Measurements from ENCODE around the gene KNCN. TPM values are rescaled to one million over a fixed set of nuclear protein-coding genes. Genes with fewer than 3 reads are reported as not detected.
A peak's percentile ranks its signal among the peaks of the same experiment; 100 is the strongest.

KNCN gene
- total and polyA plus RNA-seq, 3 donors from 2014 or later = 0.43 to 4.0 (median 0.47) TPM

DNA sequence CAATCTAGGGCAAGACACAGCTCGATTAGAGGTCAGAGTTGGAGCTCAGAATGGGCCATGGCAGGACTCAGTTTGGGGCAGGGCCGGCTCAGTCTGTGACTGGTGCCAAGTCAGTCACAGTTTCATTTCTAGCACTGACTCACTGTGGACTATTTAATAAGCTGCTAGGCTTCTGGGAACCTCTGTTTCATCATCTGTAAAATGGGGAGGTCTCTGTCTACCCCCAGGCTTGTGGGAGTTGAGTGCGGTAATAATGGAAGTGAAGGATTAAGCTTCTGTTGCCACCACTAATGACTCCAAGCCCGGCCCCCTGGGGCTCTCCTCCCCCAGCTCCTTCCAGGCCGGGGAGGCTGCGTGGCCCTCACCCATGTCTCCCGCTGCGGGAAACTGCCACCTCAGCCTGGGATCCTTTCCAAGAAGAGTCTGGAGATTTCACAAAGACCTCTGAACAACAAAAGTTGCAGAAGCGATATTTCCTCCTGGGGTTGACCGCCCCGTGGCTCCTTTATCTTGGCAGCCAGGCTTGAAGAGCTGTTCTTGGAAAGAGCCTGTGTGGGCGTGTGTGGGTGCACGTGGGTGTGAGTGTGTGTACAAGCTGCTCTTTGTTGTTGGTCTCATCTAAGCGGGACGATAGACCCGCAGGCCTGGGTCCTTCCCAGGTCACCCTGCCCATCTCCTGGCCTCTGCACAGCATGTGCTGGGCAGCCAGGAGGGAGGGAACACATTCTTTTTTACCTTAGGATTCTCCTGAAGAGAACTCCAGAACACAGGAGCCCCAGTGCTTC, 29.1 kb downstream of the KNCN start:
- Histone ChIP-seq H3K9me3 (no peaks in the 10 kb centered on the region), H3K4me3 (no peak overlapping the region), H3K27me3 (no peaks in the 10 kb centered on the region), H3K4me1 (peaks cover 9% of the 10 kb centered on the region), H3K27ac (no peak overlapping the region), H3K36me3 (ENCODE audit: low read depth, missing control alignments) (no peaks in the 10 kb centered on the region)
- intact Hi-C loops (cut with DNase I; ENCODE audit: low total_unique reads) = loop anchor here (10.0 kb wide), 2 partner anchors 78 to 118 kb away; no protein-coding TSS in a partner anchor
- WGBS, 2 donors = 27 to 49% methylated on average over 16 of the region's 16 CpGs
- peak; percentile 92 for DNase-seq
- TF ChIP-seq, protein P1, sequence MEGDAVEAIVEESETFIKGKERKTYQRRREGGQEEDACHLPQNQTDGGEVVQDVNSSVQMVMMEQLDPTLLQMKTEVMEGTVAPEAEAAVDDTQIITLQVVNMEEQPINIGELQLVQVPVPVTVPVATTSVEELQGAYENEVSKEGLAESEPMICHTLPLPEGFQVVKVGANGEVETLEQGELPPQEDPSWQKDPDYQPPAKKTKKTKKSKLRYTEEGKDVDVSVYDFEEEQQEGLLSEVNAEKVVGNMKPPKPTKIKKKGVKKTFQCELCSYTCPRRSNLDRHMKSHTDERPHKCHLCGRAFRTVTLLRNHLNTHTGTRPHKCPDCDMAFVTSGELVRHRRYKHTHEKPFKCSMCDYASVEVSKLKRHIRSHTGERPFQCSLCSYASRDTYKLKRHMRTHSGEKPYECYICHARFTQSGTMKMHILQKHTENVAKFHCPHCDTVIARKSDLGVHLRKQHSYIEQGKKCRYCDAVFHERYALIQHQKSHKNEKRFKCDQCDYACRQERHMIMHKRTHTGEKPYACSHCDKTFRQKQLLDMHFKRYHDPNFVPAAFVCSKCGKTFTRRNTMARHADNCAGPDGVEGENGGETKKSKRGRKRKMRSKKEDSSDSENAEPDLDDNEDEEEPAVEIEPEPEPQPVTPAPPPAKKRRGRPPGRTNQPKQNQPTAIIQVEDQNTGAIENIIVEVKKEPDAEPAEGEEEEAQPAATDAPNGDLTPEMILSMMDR (IDR thresholded peaks at IDR 0.05) = no peak
- TF ChIP-seq POLR2A (IDR thresholded peaks at IDR 0.05) = no peak

DNA sequence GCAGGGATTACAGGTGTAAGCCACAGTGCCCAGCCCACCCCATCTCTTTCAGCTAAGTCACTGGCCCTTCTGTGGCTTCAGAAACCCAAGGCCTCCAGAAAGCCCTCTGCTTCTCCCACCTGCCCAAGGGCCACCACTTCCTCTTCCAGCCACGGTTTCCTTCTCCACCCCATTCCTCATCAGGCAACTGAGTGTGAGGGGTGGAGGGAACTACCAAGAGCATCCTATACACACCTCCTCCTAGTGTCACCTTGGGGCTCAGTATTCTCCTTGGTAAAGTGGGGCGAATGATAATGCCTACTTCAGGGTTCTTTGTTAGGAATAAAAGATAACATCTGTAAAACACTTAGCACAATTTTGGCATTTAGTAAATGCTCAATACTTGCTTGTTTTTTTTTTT, 30.0 kb downstream of the KNCN start:
- 87 to 88% methylated on average over 2 of the region's 2 CpGs for WGBS, 2 donors
- DNase-seq = no peak
- Histone ChIP-seq H3K9me3 (no peaks in the 10 kb centered on the region), H3K27ac (no peak overlapping the region), H3K4me1 (peaks cover 9% of the 10 kb centered on the region), H3K4me3 (no peak overlapping the region), H3K36me3 (ENCODE audit: low read depth, missing control alignments) (no peaks in the 10 kb centered on the region), H3K27me3 (no peaks in the 10 kb centered on the region)
- TF ChIP-seq POLR2A (IDR thresholded peaks at IDR 0.05) = no peak
- TF ChIP-seq, protein P1 (IDR thresholded peaks at IDR 0.05) = no peak
- intact Hi-C loops (cut with DNase I; ENCODE audit: low total_unique reads) = loop anchor here (10.0 kb wide), 2 partner anchors 77 to 117 kb away; no protein-coding TSS in a partner anchor

DNA sequence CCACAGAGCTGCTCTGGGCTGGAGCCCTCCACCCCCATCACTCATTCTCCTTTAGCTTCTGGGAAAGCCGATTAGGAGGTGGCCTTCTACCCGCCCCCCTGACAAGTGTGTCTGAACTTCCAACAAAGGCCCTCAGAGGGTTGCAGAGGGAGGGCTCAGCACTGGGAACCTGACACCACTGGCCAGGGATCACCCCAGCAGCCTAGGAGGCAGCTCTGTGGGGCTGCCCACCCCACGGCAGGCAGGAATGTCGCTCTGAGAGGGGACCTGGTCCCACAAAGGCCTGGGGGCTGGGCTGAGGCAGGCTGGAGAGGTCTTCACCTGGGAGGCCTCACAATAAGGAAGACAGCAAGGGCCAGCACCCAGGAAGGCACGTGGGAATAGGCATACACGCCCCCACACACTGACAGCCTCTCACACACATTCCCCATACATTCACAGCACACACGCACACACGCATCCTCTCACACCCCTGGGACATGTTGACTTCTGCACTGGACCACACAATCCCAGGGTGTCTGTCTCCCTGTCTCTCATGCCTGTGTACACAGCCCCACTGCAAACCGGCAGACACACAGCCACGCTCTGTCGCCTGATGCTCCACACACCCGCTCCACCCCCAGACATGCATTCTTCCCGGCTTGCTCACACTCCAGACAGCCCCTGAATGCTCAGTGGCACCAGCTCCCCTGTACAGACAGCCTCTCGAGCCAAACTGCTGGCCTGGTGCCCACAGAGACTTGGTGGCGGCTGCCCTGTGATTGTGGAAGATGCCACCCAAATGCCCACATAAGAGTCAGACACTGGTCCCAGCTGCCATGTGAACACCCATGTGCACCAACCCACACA, 31.2 kb downstream of the KNCN start:
- TF ChIP-seq, protein P1 (IDR thresholded peaks at IDR 0.05) = no peak
- no peak for TF ChIP-seq POLR2A (IDR thresholded peaks at IDR 0.05)
- Histone ChIP-seq H3K4me1 (peaks cover 9% of the 10 kb centered on the region), H3K27ac (no peak overlapping the region), H3K4me3 (no peak overlapping the region), H3K36me3 (ENCODE audit: low read depth, missing control alignments) (no peaks in the 10 kb centered on the region), H3K9me3 (no peaks in the 10 kb centered on the region), H3K27me3 (no peaks in the 10 kb centered on the region)
- DNase-seq = no peak
- WGBS, 2 donors = 70 to 74% methylated on average over 9 to 15 of the region's 15 CpGs
- intact Hi-C loops (cut with DNase I; ENCODE audit: low total_unique reads) = loop anchor here (10.0 kb wide), 2 partner anchors 75 to 115 kb away; no protein-coding TSS in a partner anchor

DNA sequence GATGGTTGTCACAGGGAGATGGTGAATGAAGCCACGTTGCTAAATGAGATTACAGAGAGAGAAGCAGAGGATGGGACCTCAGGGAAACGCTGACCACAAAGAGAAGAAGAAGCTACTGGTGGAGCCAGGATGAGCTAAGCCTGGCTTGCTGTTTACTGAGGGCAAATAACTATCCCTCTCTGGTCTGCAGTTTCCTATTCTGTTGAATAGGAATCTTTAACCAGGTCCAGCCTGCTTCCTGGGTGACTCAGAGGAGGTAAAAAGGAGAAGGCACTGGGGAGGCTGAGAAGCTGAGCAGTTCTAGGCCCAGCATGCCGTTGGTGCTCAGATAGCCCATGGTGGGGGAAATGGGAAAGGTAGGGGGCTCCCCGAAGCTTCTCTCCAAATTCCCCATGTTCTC, 32.2 kb downstream of the KNCN start:
- intact Hi-C loops (cut with DNase I; ENCODE audit: low total_unique reads) = no loop called here
- TF ChIP-seq, protein P1 (IDR thresholded peaks at IDR 0.05) = no peak
- TF ChIP-seq POLR2A (IDR thresholded peaks at IDR 0.05) = no peak
- Histone ChIP-seq H3K4me3 (no peak overlapping the region), H3K27me3 (no peaks in the 10 kb centered on the region), H3K4me1 (peaks cover 9% of the 10 kb centered on the region), H3K9me3 (no peaks in the 10 kb centered on the region), H3K27ac (no peak overlapping the region), H3K36me3 (ENCODE audit: low read depth, missing control alignments) (no peaks in the 10 kb centered on the region)
- DNase-seq = no peak
- 77 to 93% methylated on average over 4 of the region's 4 CpGs for WGBS, 2 donors

All from testis (tissue), 3 donors.